Measurements from ENCODE around the gene SH3BP4. TPM values are rescaled to one million over a fixed set of nuclear protein-coding genes. Genes with fewer than 3 reads are reported as not detected.

Gene SH3BP4
- total and polyA plus RNA-seq, 10 of the 15 experiments (the other 5 are each of a cell fraction or from before 2014, with no cell fraction given), result 0.03 to 0.36 TPM; not detected in 8

DNA sequence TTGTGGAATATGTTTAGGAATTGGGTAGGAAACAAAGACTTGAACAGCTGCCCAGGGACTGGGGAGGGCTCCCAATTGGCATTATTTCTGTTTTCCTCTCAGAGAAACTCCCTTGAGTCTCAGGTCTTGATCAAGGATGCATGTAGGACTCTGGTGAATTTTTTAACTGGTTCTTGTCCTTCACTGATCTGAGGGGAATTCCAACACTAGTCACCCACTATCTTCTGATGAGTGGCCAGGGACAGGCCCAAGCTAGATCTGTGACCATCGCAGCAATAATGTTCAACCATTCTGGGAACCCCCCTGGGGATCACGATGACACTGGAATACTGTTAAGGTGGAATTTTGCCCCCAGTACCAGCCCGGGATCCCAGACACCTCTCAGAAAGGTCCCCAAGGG lies 132.0 kb downstream of the SH3BP4 start:
- in situ Hi-C loops (cut with MboI) (no loop called here), intact Hi-C loops (cut with micrococcal nuclease; ENCODE audit: unreplicated experiment) (no loop called here)
- WGBS (ENCODE audit: insufficient coverage, insufficient replicate concordance, low lambda C conversion rate, missing lambda C conversion rate), result 0% methylated on average over 3 of the region's 3 CpGs
- no peak for DNase-seq (ENCODE audit: low read depth, low spot score)
- no peaks in the 10 kb centered on the region for H3K27me3 ChIP-seq (replicated peaks in 1 of 2; ENCODE audit: control insufficient read depth in 2 of 2, insufficient read depth in 2 of 2, low read length in 1 of 2)
- H3K4me3 ChIP-seq, result no peak overlapping the region
- TF ChIP-seq ATF7 (IDR thresholded peaks at IDR 0.05; ENCODE audit: low read depth) (no peak), WRNIP1 (IDR thresholded peaks at IDR 0.05; ENCODE audit: borderline replicate concordance, low read depth, low read length) (no peak), MTA2 (IDR thresholded peaks at IDR 0.05; ENCODE audit: low read depth) (no peak), CHD1 (IDR thresholded peaks at IDR 0.05; ENCODE audit: low read depth, low read length) (no peak), NR2F1 (conservative IDR thresholded peaks at IDR 0.05) (no peak)
- H3K4me1 ChIP-seq (ENCODE audit: control insufficient read depth, insufficient read depth, low read length), result no peaks in the 10 kb centered on the region
- ChIA-PET SMC1A (ENCODE audit: uncharacterized antibody, unreplicated experiment) (no interaction called here), RAD21 (ENCODE audit: unreplicated experiment) (no interaction called here), POLR2A (no interaction called here), CTCF (no interaction called here)
- peak; percentile 42; the same call in 1 of the 3 replicates for ATAC-seq
- H4K20me1 ChIP-seq (ENCODE audit: control insufficient read depth, insufficient read depth), result no peaks in the 10 kb centered on the region
- no peaks in the 10 kb centered on the region for H3K36me3 ChIP-seq (ENCODE audit: control insufficient read depth in 2 of 2, insufficient read depth in 2 of 2, low read length in 1 of 2)
- no TSS peak for BruUV-seq (replicated peaks)
- no peak overlapping the region for H3K9ac ChIP-seq (ENCODE audit: control insufficient read depth, insufficient read depth, low read length)
- H2AFZ ChIP-seq (ENCODE audit: control insufficient read depth, low read depth, low read length), result no peak overlapping the region
- H3K4me2 ChIP-seq (ENCODE audit: control insufficient read depth, insufficient read depth), result no peak overlapping the region
- FAIRE-seq, result no peak
- no peak overlapping the region for H3K27ac ChIP-seq (ENCODE audit: control insufficient read depth, insufficient read depth)
- H3K9me3 ChIP-seq (replicated peaks; ENCODE audit: control insufficient read depth, insufficient read depth, low read length), result no peaks in the 10 kb centered on the region; the same call in 2 of the 3 replicates
- no peaks in the 10 kb centered on the region for H3K79me2 ChIP-seq (ENCODE audit: control insufficient read depth, insufficient read depth, low read length)

DNA sequence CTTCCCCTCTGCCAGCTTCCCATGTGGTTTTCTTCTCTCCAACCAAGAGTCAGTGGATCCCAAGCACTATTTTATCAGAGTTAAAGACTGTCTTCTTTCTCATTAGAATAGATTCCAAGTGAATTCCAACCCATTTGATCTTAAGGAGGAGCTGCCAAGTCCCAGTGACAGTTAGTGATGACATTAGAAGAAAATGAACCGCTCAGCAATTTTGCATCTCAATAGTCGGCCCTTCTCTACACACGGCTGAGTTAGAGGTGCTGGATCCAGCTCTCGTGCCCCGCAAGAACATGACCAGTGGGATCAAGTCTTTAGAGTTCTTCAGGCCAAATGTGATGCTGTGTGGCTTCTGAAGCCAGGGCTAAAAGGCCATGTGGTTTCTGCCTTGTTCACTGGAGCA lies 132.6 kb downstream of the SH3BP4 start:
- TF ChIP-seq DPF2 (IDR thresholded peaks at IDR 0.05) (no peak), JUNB (IDR thresholded peaks at IDR 0.05) (no peak), BRCA1 (IDR thresholded peaks at IDR 0.05; ENCODE audit: low read depth, low read length) (no peak), IRF4 (IDR thresholded peaks at IDR 0.05; ENCODE audit: low read depth, low read length) (no peak), ETV6 (conservative IDR thresholded peaks at IDR 0.05 in 1 of 2, IDR thresholded peaks at IDR 0.05 in 1 of 2; ENCODE audit: borderline replicate concordance in 1 of 2, low read depth in 1 of 2) (no peak)
- TF ChIP-seq, protein P1, sequence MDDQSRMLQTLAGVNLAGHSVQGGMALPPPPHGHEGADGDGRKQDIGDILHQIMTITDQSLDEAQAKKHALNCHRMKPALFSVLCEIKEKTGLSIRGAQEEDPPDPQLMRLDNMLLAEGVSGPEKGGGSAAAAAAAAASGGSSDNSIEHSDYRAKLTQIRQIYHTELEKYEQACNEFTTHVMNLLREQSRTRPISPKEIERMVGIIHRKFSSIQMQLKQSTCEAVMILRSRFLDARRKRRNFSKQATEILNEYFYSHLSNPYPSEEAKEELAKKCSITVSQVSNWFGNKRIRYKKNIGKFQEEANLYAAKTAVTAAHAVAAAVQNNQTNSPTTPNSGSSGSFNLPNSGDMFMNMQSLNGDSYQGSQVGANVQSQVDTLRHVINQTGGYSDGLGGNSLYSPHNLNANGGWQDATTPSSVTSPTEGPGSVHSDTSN (IDR thresholded peaks at IDR 0.05; ENCODE audit: insufficient replicate concordance, low read depth, low read length), result no peak
- BruUV-seq (replicated peaks), result no TSS peak
- WGBS (ENCODE audit: insufficient coverage, insufficient replicate concordance, low lambda C conversion rate, missing lambda C conversion rate), result 56% methylated on average over 5 of the region's 5 CpGs
- Histone ChIP-seq H3K9ac (ENCODE audit: control insufficient read depth, insufficient read depth, low read length) (no peak overlapping the region), H3K79me2 (ENCODE audit: control insufficient read depth, insufficient read depth, low read length) (no peaks in the 10 kb centered on the region), H3K27ac (ENCODE audit: control insufficient read depth, insufficient read depth) (no peak overlapping the region), H2AFZ (ENCODE audit: control insufficient read depth, low read depth, low read length) (no peak overlapping the region), H3K36me3 (ENCODE audit: control insufficient read depth in 2 of 2, insufficient read depth in 2 of 2, low read length in 1 of 2) (no peaks in the 10 kb centered on the region), H4K20me1 (ENCODE audit: control insufficient read depth, insufficient read depth) (no peaks in the 10 kb centered on the region), H3K27me3 (replicated peaks in 1 of 2; ENCODE audit: control insufficient read depth in 2 of 2, insufficient read depth in 2 of 2, low read length in 1 of 2) (no peaks in the 10 kb centered on the region), H3K4me2 (ENCODE audit: control insufficient read depth, insufficient read depth) (no peak overlapping the region), H3K4me3 (no peak overlapping the region), H3K4me1 (ENCODE audit: control insufficient read depth, insufficient read depth, low read length) (no peaks in the 10 kb centered on the region), H3K9me3 (replicated peaks; ENCODE audit: control insufficient read depth, insufficient read depth, low read length) (no peaks in the 10 kb centered on the region; the same call in 2 of the 3 replicates)
- in situ Hi-C loops (cut with MboI), result no loop called here
- ChIA-PET SMC1A (ENCODE audit: uncharacterized antibody, unreplicated experiment) (no interaction called here), CTCF (no interaction called here), RAD21 (ENCODE audit: unreplicated experiment) (no interaction called here), POLR2A (no interaction called here)
- intact Hi-C loops (cut with micrococcal nuclease; ENCODE audit: unreplicated experiment), result no loop called here
- ATAC-seq (no peak), DNase-seq (ENCODE audit: low read depth, low spot score) (no peak), FAIRE-seq (no peak)

Measured in GM12878 (cell line).